ENCODE measurements around the gene TMEM266.

TMEM266 gene

GRCh38 chr15:76162036-76162398 lies 102.2 kb downstream of the TMEM266 start:
- TF ChIP-seq TCF4 (CRISPR knock-in tag; IDR thresholded peaks at IDR 0.05; ENCODE audit: borderline replicate concordance) = no peak
- no peak for ATAC-seq

GRCh38 chr15:76162784-76163456 lies 103.1 kb downstream of the TMEM266 start:
- TF ChIP-seq PPARA (CRISPR knock-in tag; IDR thresholded peaks at IDR 0.05; ENCODE audit: borderline replicate concordance) (no peak), ESRRG (CRISPR knock-in tag; IDR thresholded peaks at IDR 0.05) (no peak), TOX (CRISPR knock-in tag; IDR thresholded peaks at IDR 0.05; ENCODE audit: borderline replicate concordance) (no peak), ZNF70 (CRISPR knock-in tag; IDR thresholded peaks at IDR 0.05) (no peak), ZNF8 (CRISPR knock-in tag; IDR thresholded peaks at IDR 0.05) (no peak), BACH2 (CRISPR knock-in tag; IDR thresholded peaks at IDR 0.05; ENCODE audit: borderline replicate concordance) (no peak), CSRNP3 (CRISPR knock-in tag; IDR thresholded peaks at IDR 0.05) (no peak), RARB (CRISPR knock-in tag; IDR thresholded peaks at IDR 0.05) (no peak), GLIS3 (CRISPR knock-in tag; IDR thresholded peaks at IDR 0.05) (no peak), ZC3H10 (CRISPR knock-in tag; IDR thresholded peaks at IDR 0.05) (no peak), ARNTL (CRISPR knock-in tag; IDR thresholded peaks at IDR 0.05; ENCODE audit: borderline replicate concordance, low read depth) (no peak), ZFP30 (CRISPR knock-in tag; IDR thresholded peaks at IDR 0.05) (no peak), SNAI2 (CRISPR knock-in tag; IDR thresholded peaks at IDR 0.05) (no peak), ZNF565 (CRISPR knock-in tag; conservative IDR thresholded peaks at IDR 0.05; ENCODE audit: low read depth) (no peak), CSDC2 (CRISPR knock-in tag; IDR thresholded peaks at IDR 0.05) (no peak), ZFP3 (CRISPR knock-in tag; IDR thresholded peaks at IDR 0.05) (no peak)
- no peak for ATAC-seq

- TF ChIP-seq RARB (CRISPR knock-in tag; IDR thresholded peaks at IDR 0.05) (no peak), OSR1 (CRISPR knock-in tag; IDR thresholded peaks at IDR 0.05) (no peak), TOX (CRISPR knock-in tag; IDR thresholded peaks at IDR 0.05; ENCODE audit: borderline replicate concordance) (no peak), CREB5 (CRISPR knock-in tag; IDR thresholded peaks at IDR 0.05; ENCODE audit: low read depth) (no peak), TCF4 (CRISPR knock-in tag; IDR thresholded peaks at IDR 0.05; ENCODE audit: borderline replicate concordance) (no peak), PPARA (CRISPR knock-in tag; IDR thresholded peaks at IDR 0.05; ENCODE audit: borderline replicate concordance) (no peak), ZNF8 (CRISPR knock-in tag; IDR thresholded peaks at IDR 0.05) (no peak), TSHZ2 (CRISPR knock-in tag; IDR thresholded peaks at IDR 0.05) (no peak), ZFP30 (CRISPR knock-in tag; IDR thresholded peaks at IDR 0.05) (no peak), ZNF70 (CRISPR knock-in tag; IDR thresholded peaks at IDR 0.05) (no peak), GLIS3 (CRISPR knock-in tag; IDR thresholded peaks at IDR 0.05) (no peak), POU6F1 (CRISPR knock-in tag; IDR thresholded peaks at IDR 0.05; ENCODE audit: borderline replicate concordance, low read depth) (no peak), ESRRG (CRISPR knock-in tag; IDR thresholded peaks at IDR 0.05) (no peak), PATZ1 (CRISPR knock-in tag; IDR thresholded peaks at IDR 0.05; ENCODE audit: borderline replicate concordance) (no peak), ISL1 (CRISPR knock-in tag; IDR thresholded peaks at IDR 0.05) (no peak), ARNTL (CRISPR knock-in tag; IDR thresholded peaks at IDR 0.05; ENCODE audit: borderline replicate concordance, low read depth) (no peak), CSRNP3 (CRISPR knock-in tag; IDR thresholded peaks at IDR 0.05) (no peak), SNAI2 (CRISPR knock-in tag; IDR thresholded peaks at IDR 0.05) (no peak)
- no peak; the same call in 1 of the 3 replicates for ATAC-seq
These were observed 103.9 kb downstream of the TMEM266 start for GRCh38 chr15:76163457-76164295.
